GM19035 (cell line): ENCODE results near the gene ZNRD2.
"Not testable (repeated sequence)": the region's sequence is repeated elsewhere in the genome, so short reads cannot be mapped to it uniquely, and the experiment has no call there.

Source experiments
- ATAC-seq: cut with Tn5 transposase; IDR thresholded peaks from one replicate; pipeline ENCODE4 v1.9.1; 2021; ENCODE audit not compliant: unreplicated experiment

ZNRD2 gene

GRCh38 chr11:65555693-65556231 lies 14.5 kb upstream of the ZNRD2 start:
- ATAC-seq, result no peak

DNA sequence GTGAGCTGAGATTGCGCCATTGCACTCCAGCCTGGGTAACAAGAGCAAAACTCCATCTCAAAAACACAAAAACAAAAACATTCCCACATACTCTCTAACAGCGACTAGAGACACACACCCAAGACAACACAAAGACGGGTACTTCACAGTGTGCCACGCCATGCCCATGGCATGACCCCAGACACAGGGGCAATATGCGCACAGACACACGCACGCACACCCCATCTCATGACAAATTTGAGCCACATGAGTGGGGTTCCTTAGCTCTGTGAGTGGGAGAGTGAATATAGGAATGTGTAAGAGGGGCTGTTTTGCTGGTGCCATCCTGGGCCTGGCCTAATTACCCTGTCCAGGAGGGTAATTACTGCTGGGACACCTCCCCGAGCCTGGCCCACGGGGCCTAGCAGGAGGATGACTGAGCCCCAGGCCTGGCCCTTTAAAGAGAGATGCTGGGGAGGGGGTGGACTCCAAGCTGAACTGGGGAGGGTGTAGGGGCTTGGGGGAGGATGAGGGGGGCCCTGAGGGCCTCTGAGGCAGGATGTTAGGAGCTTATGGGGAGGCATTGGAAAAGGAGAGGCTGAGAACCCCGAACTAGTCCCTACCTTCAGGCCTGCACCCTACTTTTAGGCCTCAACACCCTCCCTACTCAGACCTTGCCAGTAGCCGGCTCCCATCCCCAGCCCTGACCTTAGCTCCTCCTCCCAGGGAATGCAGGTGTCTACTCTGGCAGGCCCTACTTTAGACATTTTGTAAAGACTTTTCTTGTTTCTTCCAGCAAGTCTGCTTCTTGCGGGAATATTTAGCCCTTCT lies 13.6 kb upstream of the ZNRD2 start:
- no peak for ATAC-seq

DNA sequence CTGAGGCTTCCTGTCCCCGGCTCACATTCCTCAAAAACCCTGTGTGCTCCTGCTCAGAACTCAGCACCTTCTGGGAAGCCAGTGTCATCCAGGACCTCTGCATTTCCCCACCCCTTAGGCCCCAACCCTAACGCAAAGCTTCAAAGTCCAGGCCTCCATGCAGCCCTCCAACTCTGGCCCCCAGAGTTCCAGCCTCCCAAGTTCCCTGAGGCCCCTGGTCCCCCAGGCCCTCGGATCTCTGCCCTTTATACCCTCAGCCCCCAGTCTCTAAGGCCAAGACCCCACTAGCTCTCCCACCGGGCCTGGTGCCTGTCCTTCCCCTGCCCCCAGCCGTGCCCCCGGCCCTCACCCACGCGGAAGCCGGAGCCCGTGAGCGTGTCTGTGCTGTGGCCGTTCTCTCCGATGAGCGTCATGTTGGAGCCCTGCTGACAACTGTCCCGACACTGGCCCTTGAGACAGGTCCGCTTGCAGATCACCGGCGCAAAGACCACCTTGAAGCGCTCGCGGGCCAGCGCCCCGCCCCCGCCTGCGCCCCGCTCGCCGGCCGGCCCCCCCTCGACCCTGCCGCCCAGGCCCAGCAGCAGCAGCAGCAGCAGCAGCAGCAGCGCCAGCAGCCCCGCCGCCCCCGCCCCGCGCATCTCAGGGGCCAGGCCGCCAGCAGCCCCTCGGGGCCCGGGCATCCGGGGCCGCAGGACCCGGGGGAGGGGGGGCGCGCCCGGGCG lies 12.8 kb upstream of the ZNRD2 start:
- no peak for ATAC-seq

GRCh38 chr11:65558002-65558929 lies 12.0 kb upstream of the ZNRD2 start, which contains the start of gene LTBP3:
Gene LTBP3, minus strand, starts transcription at chr11:65558359. Its CDS starts 400 bp downstream, at chr11:65557959.
- no peak for ATAC-seq

GRCh38 chr11:65558930-65559509 lies 11.3 kb upstream of the ZNRD2 start:
- ATAC-seq, result no peak

DNA sequence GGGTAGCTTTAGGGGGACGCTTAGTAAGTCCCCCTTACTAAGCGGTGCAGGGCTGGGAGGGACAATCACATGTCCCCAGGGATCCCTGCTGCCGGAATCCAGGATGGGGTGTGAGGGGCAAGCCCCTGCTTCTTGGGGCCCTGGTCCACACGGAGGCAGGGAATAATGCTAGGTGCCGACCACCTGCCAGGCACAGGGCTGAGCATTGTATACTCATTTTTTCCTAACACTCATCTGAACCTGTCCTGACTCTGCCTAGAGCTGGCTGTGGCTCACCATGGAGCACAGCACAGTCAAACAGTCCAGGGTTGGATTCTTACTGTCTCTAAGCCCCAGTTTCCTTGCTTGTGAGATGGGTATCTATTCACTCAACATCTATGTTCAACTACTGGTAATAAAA lies 10.7 kb upstream of the ZNRD2 start:
- no peak for ATAC-seq

DNA sequence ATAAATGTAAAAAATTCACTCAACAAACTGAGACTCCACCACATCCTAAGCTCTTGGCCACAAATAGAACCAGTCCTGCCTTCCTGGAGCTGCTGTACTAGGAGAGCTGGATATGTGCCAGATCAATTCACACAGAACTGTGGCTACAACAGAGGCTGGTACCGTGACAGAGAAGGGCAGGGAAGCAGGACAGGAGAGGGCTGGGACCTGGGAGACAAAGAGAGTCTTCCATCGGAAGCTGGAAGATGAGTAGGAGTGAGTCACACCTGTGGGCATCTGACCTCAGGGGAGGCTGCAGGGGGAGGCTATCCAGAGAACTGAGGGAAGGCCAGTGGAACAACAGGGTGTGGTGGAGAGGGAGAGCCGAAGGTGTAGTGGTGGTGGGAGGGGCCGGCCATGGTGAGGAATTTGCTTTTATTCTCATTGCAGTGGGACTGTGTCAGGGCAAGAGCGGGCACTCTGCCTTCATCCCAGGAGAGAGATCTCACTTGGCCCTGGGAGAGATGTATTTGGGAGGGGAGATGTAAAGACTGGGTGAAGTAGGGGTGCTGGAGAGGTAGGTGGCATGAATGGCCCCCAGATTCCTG lies 10.2 kb upstream of the ZNRD2 start:
- no peak for ATAC-seq

DNA sequence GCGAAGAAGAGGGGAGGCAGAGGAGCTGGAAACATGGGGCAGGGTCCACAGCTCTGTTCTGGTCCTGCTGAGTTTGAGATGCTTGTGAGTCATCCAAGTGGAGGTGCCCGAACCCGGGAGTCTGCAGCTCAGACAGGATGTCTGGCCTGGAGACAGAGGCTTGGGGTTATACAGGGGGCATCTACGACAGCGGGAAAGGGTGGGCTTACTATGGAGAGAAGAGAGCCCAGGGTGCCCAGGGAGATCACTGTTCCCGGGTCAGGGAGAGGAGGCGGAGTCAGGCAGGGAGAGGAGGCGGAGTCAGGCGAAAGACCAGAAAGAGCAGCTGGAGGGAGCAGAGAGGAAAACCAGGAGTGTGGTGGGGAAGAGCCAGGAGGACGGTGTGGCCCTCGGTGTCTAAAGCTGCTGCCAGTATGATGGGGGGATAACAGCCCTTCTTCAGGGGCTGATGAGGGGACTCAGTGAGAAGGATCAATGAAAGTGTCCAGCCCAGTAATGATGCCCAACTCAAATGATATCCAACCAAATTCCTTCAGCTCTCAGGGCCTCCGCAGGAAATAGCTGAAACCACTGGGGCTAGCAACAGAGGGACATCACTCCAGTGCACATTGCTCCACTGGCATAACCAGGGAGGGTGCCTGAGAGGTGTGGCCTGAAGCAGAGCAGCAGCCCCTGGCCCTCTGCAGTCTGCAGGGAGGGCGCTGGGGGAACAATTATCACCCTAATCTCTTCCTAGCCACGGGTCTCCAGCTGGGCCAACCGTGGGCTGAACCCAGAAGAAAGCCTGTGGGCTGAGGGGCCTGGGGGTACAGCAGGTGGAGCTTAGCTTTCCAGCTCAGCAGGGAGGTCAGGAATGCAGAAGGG lies 9.5 kb upstream of the ZNRD2 start:
- no peak for ATAC-seq

DNA sequence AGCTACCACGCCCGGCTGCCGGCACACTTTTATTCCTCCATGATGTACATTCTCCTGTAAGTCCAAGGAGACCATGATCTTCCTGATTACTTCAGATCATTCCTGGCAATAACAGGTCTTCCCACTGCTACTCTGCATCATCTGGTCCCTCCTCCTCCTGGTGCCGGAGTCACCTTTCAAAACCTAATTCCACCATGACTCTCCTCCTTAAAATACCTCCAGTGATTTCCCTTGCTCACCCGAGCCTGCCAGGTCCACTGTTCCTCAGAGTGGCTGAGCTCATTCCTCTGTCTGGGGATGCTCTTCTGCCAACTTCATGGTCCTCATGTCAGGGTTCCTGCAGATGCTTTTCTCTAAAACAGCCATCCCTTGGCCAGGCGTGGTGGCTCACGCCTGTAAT lies 8.3 kb upstream of the ZNRD2 start:
- ATAC-seq, result no peak

- no peak for ATAC-seq
These were observed 7.5 kb upstream of the ZNRD2 start for GRCh38 chr11:65562788-65563187.

GRCh38 chr11:65563601-65564000 lies 6.7 kb upstream of the ZNRD2 start:
- ATAC-seq, result no peak

DNA sequence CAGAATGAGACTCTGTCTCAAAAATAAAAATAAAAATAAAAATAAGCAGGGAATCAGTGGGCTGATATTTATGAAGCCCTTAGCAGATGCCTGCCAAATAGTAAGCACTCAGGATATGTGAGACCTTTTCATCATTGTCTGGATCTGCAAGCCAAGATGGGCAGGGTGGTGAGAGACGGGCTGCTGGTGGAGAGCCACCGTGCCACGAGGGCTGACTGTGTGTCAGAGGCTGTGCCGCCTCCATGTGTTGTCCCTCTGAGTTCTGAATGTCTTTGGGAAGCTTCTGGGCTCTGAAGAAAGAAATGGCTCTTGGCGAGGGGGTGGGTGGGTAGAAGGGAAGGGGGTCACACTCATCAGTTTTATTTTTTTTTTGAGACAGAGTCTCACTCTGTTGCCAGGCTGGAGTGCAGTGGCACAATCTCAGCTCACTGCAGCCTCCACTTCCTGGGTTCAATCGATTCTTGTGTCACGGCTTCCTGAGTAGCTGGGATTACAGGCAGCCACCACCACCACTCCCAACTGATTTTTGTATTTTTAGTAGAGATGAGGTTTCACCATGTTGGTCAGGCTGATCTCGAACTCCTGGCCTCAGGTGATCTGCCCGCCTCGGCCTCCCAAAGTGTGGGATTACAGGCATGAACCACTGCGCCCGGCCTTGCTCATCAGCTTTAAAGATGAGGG lies 5.3 kb upstream of the ZNRD2 start:
- ATAC-seq, result not testable (repeated sequence)

- ATAC-seq, result no peak
These were observed 4.4 kb upstream of the ZNRD2 start for GRCh38 chr11:65565624-65566453.

- ATAC-seq, result no peak
These were observed 909 bp upstream of the ZNRD2 start for GRCh38 chr11:65569164-65569972.

- ATAC-seq, result no peak
These were observed 1.1 kb downstream of the ZNRD2 start for GRCh38 chr11:65571420-65571819.

GRCh38 chr11:65571940-65572339 lies 1.7 kb downstream of the ZNRD2 start:
- no peak for ATAC-seq
